ENCODE measurements around the gene LTBP3. TPM values are rescaled to one million over a fixed set of nuclear protein-coding genes. Genes with fewer than 3 reads are reported as not detected.

The LTBP3 gene
- total RNA-seq, 1 donor: 41.6 TPM

DNA sequence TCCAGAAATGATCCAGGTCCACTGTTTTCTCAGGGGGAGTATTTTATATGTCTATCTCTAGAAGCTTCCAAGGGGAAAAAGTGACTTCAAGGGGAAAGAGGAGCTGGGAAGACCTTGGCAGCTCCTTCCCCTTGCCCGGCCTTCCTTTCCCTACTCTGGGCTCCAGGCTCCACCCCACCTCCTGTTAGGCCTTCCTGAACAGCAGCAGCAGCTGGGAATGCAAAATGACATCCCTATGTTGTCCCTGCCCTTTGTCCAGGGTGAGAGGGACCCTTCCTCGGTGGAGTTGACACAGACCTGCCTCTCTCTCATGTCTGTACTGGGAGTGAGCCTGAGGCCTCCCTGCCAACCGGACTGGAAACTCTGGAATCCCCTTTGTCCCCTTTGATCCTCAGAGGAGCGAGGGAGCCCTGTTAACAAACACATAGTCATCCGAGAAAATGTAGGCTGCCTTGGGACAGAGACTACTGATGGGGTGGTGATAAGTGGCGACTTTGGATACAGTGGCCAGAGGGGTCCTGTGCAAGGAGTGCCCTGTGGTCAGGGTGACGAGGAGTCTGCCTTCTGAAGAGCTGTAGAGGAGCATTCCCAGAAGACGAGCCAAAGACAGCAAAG is 68.3 kb downstream of the LTBP3 start:
- H3K79me2 ChIP-seq (ENCODE audit: insufficient read depth, low read length): peaks cover 56% of the 10 kb centered on the region
- H3K27ac ChIP-seq (ENCODE audit: low read depth, low read length): peak overlapping the region; percentile 95
- peaks cover 87% of the 10 kb centered on the region for H3K4me1 ChIP-seq (ENCODE audit: insufficient read depth, low read length)
- H2AFZ ChIP-seq (ENCODE audit: low read length): no peak overlapping the region
- TF ChIP-seq, protein P1, sequence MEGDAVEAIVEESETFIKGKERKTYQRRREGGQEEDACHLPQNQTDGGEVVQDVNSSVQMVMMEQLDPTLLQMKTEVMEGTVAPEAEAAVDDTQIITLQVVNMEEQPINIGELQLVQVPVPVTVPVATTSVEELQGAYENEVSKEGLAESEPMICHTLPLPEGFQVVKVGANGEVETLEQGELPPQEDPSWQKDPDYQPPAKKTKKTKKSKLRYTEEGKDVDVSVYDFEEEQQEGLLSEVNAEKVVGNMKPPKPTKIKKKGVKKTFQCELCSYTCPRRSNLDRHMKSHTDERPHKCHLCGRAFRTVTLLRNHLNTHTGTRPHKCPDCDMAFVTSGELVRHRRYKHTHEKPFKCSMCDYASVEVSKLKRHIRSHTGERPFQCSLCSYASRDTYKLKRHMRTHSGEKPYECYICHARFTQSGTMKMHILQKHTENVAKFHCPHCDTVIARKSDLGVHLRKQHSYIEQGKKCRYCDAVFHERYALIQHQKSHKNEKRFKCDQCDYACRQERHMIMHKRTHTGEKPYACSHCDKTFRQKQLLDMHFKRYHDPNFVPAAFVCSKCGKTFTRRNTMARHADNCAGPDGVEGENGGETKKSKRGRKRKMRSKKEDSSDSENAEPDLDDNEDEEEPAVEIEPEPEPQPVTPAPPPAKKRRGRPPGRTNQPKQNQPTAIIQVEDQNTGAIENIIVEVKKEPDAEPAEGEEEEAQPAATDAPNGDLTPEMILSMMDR (IDR thresholded peaks at IDR 0.05; ENCODE audit: extremely low read depth, low read depth, low read length): no peak
- DNase-seq (ENCODE audit: insufficient read length, low spot score, missing footprints): no peak
- H3K4me3 ChIP-seq (ENCODE audit: insufficient read depth, low read length): peak overlapping the region; percentile 1
- peak overlapping the region; percentile 76 for H3K4me2 ChIP-seq (ENCODE audit: insufficient read depth, low read length)
- H4K20me1 ChIP-seq (ENCODE audit: insufficient read depth, low read length): no peaks in the 10 kb centered on the region
- H3K27me3 ChIP-seq (ENCODE audit: insufficient read depth, low read length): no peaks in the 10 kb centered on the region
- H3K9me3 ChIP-seq (ENCODE audit: low read depth, low read length): no peaks in the 10 kb centered on the region
- H3K36me3 ChIP-seq (ENCODE audit: insufficient read depth, low read length): no peaks in the 10 kb centered on the region

DNA sequence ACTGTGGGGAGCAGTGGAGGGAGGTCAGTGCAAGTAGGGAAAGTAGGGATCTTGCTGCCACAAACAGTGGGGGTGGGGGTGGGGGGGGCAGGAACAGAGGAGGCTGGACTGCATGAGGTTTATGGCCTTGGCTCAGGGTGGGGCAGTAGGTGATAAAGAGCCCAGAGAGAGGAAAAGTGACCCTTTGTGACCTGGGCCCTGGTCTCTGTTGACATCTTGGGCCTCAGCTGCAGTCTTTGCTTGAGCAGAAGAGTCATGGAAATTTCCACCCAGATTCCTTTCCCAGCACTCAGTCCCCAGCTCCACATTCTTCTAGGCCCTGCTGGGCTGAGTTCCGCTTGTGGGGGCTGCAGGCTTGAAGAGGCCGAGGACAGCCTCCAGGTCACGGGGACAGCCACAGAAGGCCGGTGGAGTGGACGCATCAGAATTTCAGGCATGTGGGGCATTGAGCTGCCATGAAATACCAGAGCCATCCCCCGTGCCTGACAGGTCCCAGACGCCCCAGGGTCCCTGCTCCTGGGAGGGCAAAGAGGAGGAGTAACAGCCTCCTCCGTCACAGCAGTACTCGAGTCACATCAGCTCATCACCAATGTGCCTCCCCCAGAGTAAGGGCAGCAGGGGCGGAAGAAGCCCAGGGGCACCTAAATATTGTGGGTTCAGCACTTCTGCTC is 69.0 kb downstream of the LTBP3 start:
- H3K4me2 ChIP-seq (ENCODE audit: insufficient read depth, low read length): peak overlapping the region; percentile 76
- H4K20me1 ChIP-seq (ENCODE audit: insufficient read depth, low read length): no peaks in the 10 kb centered on the region
- H3K36me3 ChIP-seq (ENCODE audit: insufficient read depth, low read length): no peaks in the 10 kb centered on the region
- H2AFZ ChIP-seq (ENCODE audit: low read length): no peak overlapping the region
- H3K4me3 ChIP-seq (ENCODE audit: insufficient read depth, low read length): peak overlapping the region; percentile 13
- H3K27ac ChIP-seq (ENCODE audit: low read depth, low read length): peak overlapping the region; percentile 95
- H3K4me1 ChIP-seq (ENCODE audit: insufficient read depth, low read length): peaks cover 81% of the 10 kb centered on the region
- peaks cover 50% of the 10 kb centered on the region for H3K79me2 ChIP-seq (ENCODE audit: insufficient read depth, low read length)
- no peak for DNase-seq (ENCODE audit: insufficient read length, low spot score, missing footprints)
- H3K27me3 ChIP-seq (ENCODE audit: insufficient read depth, low read length): no peaks in the 10 kb centered on the region
- H3K9me3 ChIP-seq (ENCODE audit: low read depth, low read length): no peaks in the 10 kb centered on the region
- TF ChIP-seq, protein P1 (IDR thresholded peaks at IDR 0.05; ENCODE audit: extremely low read depth, low read depth, low read length): no peak

Small RNAs within 50 kb of the gene (small RNA-seq; reads per million reads assigned to genes)
- not detected for gene AP001362.1
- gene RF01684: not detected

Other genes with a start within 250 kb of the LTBP3 start
- gene CDC42EP2, start 243.5 kb downstream of the LTBP3 start, total RNA-seq: 15.0 and 15.6 TPM in 2 replicates
- 44.2 and 48.1 TPM in 2 replicates for gene DPF2, start 224.5 kb downstream of the LTBP3 start, total RNA-seq
- gene TIGD3, start 203.6 kb downstream of the LTBP3 start, total RNA-seq: not detected in 2 replicates
- gene SLC25A45, start 175.7 kb downstream of the LTBP3 start, total RNA-seq: 4.1 and 4.3 TPM in 2 replicates
- 62.2 and 78.2 TPM in 2 replicates for gene FRMD8, start 171.7 kb downstream of the LTBP3 start, total RNA-seq
- 818 and 1,122 TPM in 2 replicates for gene NEAT1, start 135.6 kb downstream of the LTBP3 start, total RNA-seq
- gene MALAT1, start 59.3 kb downstream of the LTBP3 start, total RNA-seq: 19,002 and 21,612 TPM in 2 replicates
- 109 and 115 TPM in 2 replicates for gene SCYL1, start 33.3 kb downstream of the LTBP3 start, total RNA-seq
- gene ZNRD2, start 12.1 kb upstream of the LTBP3 start, total RNA-seq: 37.1 and 42.3 TPM in 2 replicates
- 31.5 and 36.2 TPM in 2 replicates for gene FAM89B, start 14.2 kb upstream of the LTBP3 start, total RNA-seq
- gene EHBP1L1, start 17.7 kb upstream of the LTBP3 start, total RNA-seq: 43.9 and 58.6 TPM in 2 replicates
- 0.29 TPM in 1 of 2 replicates, not detected in the other for gene KCNK7, start 37.4 kb upstream of the LTBP3 start, total RNA-seq
- 19.4 and 21.4 TPM in 2 replicates for gene MAP3K11, start 55.9 kb upstream of the LTBP3 start, total RNA-seq
- 26.5 and 27.9 TPM in 2 replicates for gene PCNX3, start 57.4 kb upstream of the LTBP3 start, total RNA-seq
- gene SIPA1, start 79.7 kb upstream of the LTBP3 start, total RNA-seq: 12.7 and 15.2 TPM in 2 replicates
- 29.2 and 31.8 TPM in 2 replicates for gene RELA, start 104.6 kb upstream of the LTBP3 start, total RNA-seq
- gene KAT5, start 153.9 kb upstream of the LTBP3 start, total RNA-seq: 37.4 and 44.2 TPM in 2 replicates
- gene RNASEH2C, start 162.4 kb upstream of the LTBP3 start, total RNA-seq: 27.4 and 27.9 TPM in 2 replicates
- 15.3 and 18.1 TPM in 2 replicates for gene AP5B1, start 222.6 kb upstream of the LTBP3 start, total RNA-seq
- not detected in 2 replicates for gene OVOL1, start 228.7 kb upstream of the LTBP3 start, total RNA-seq